B cell (primary cell): ENCODE data around the gene ZNF737. TPM values are rescaled to one million over a fixed set of nuclear protein-coding genes. Genes with fewer than 3 reads are reported as not detected.

Experiments
- polyA plus RNA-seq: library from polyadenylated mRNA; depleted of rRNA; stranded (reverse); fragments of >200 nt; gene quantifications from 2 replicates; pipeline ENCODE4 v1.2.3, GENCODE V29; 2012
- total RNA-seq, 2 donors: library from RNA; stranded (reverse); fragments of 120-200 nt in 1 of 2; gene quantifications; 1 replicate in 1 of 2; 2 replicates in 1 of 2; pipeline versions ENCODE4 v1.2.3 to v1.2.4, GENCODE V29; 2013 to 2022

Gene ZNF737
- total and polyA plus RNA-seq, 2 donors (not counting 1 experiment from before 2014, with no cell fraction given), result 20.9 to 50.1 TPM

Other genes with a start within 250 kb of the ZNF737 start
- 15.2 and 17.6 TPM in 2 replicates for gene ZNF626, start 95.8 kb upstream of the ZNF737 start, total RNA-seq
- gene ZNF626, start 95.8 kb upstream of the ZNF737 start, polyA plus RNA-seq, result 5.4 TPM in 2 replicates
- 25.0 and 27.7 TPM in 2 replicates for gene ZNF66, start 210.5 kb upstream of the ZNF737 start, total RNA-seq
- gene ZNF66, start 210.5 kb upstream of the ZNF737 start, polyA plus RNA-seq, result 6.8 and 7.5 TPM in 2 replicates